CD4-positive, alpha-beta T cell (primary cell): Measurements from ENCODE around the gene TMEM132E. TPM values are rescaled to one million over a fixed set of nuclear protein-coding genes. Genes with fewer than 3 reads are reported as not detected.
A peak's percentile ranks its signal among the peaks of the same experiment; 100 is the strongest.

Source experiments
- ATAC-seq: fragments of 200-7000 bp; cut with Tn5 transposase; one replicate; pipeline ENCODE4 v1.10.0; 2022; ENCODE audit warnings: mild to moderate bottlenecking; ENCODE audit not compliant: poor library complexity
- CTCF ChIA-PET: fragments of 350-600 bp; sonication (Branson Sonifier 250); formaldehyde crosslinking; loops from one replicate; lab custom pipeline; 2021; ENCODE audit warnings: antibody characterized with exemption, inconsistent platforms; lab: Charles Lee
- POLR2A ChIA-PET: fragments of 350-600 bp; sonication (Branson Sonifier 250); formaldehyde crosslinking; loops from one replicate; lab custom pipeline; 2021; ENCODE audit warnings: antibody characterized with exemption, inconsistent platforms; lab: Charles Lee
- DNase-seq, 14 experiments: peaks; one replicate each; pipeline ENCODE4 v3.0.0-alpha.2; 2013 to 2020; ENCODE audit warnings: mixed read lengths in 2 of 14
- H3K27ac ChIP-seq, 2 donors: one replicate each; pipeline versions ENCODE4 v1.5.1 to v1.7.0; 2013; ENCODE audit warnings: low read length in 2 of 2, low read depth in 1 of 2, mild to moderate bottlenecking in 1 of 2
- H3K27me3 ChIP-seq, 2 experiments: 1 replicate in 1 of 2; 2 replicates in 1 of 2; pipeline versions ENCODE4 v1.6.1 to v1.7.0; 2013; ENCODE audit warnings: low read length in 2 of 2, control low read depth in 1 of 2, mild to moderate bottlenecking in 1 of 2, moderate library complexity in 1 of 2; ENCODE audit not compliant: insufficient read depth in 2 of 2, control insufficient read depth in 1 of 2
- H3K36me3 ChIP-seq: one replicate; pipeline ENCODE4 v1.6.1; 2013; ENCODE audit warnings: low read length, control low read depth; ENCODE audit not compliant: insufficient read depth
- H3K4me1 ChIP-seq: one replicate; pipeline ENCODE4 v1.6.1; 2013; ENCODE audit warnings: low read length, control low read depth; ENCODE audit not compliant: insufficient read depth
- H3K4me3 ChIP-seq: one replicate; pipeline ENCODE4 v1.5.1; 2013; ENCODE audit warnings: mild to moderate bottlenecking, low read length, moderate library complexity
- H3K9me3 ChIP-seq, 2 experiments: 1 replicate in 1 of 2; 2 replicates in 1 of 2; pipeline versions ENCODE4 v1.6.1 to v1.7.0; 2013; ENCODE audit warnings: low read length in 2 of 2, mild to moderate bottlenecking in 2 of 2, control low read depth in 1 of 2, moderate library complexity in 1 of 2; ENCODE audit not compliant: control insufficient read depth in 1 of 2, insufficient read depth in 1 of 2
- H3K27ac Mint-ChIP-seq: one replicate; pipeline ENCODE4 v1.8.0; 2020; ENCODE audit warnings: mixed read lengths
- H3K27me3 Mint-ChIP-seq: one replicate; pipeline ENCODE4 v1.8.0; 2021; ENCODE audit warnings: mixed read lengths
- H3K36me3 Mint-ChIP-seq: one replicate; pipeline ENCODE4 v1.8.0; 2021; ENCODE audit warnings: low read depth, mixed read lengths
- H3K4me1 Mint-ChIP-seq: one replicate; pipeline ENCODE4 v1.8.0; 2021; ENCODE audit warnings: low read depth, mixed read lengths
- H3K4me3 Mint-ChIP-seq: one replicate; pipeline ENCODE4 v1.8.0; 2020; ENCODE audit warnings: mild to moderate bottlenecking, mixed read lengths
- H3K9me3 Mint-ChIP-seq: one replicate; pipeline ENCODE4 v1.8.0; 2020; ENCODE audit warnings: mixed read lengths
- CTCF ChIP-seq: fragments of 200-600 bp; IDR thresholded peaks from one replicate; pipeline ENCODE4 v1.8.0; 2022; ENCODE audit warnings: antibody characterized with exemption, mild to moderate bottlenecking
- intact Hi-C, 2 experiments: fragments of 100-400 bp; cut with DNase I in 1 of 2; cut with micrococcal nuclease in 1 of 2; formaldehyde crosslinking; loops; one replicate each; pipeline versions ENCODE4 v1.15.1 to v1.9.0; 2023 to 2025; cut with DNase I, micrococcal nuclease
- total RNA-seq, 174 experiments: library from RNA in 2 of 174; stranded (reverse) in 2 of 174; gene quantifications; one replicate each; pipeline ENCODE4 v1.2.3 and lab custom pipeline; 2021 to 2026

The TMEM132E gene
- total RNA-seq, 2 experiments from 2014 or later: 0.05 TPM; not detected in 1

DNA sequence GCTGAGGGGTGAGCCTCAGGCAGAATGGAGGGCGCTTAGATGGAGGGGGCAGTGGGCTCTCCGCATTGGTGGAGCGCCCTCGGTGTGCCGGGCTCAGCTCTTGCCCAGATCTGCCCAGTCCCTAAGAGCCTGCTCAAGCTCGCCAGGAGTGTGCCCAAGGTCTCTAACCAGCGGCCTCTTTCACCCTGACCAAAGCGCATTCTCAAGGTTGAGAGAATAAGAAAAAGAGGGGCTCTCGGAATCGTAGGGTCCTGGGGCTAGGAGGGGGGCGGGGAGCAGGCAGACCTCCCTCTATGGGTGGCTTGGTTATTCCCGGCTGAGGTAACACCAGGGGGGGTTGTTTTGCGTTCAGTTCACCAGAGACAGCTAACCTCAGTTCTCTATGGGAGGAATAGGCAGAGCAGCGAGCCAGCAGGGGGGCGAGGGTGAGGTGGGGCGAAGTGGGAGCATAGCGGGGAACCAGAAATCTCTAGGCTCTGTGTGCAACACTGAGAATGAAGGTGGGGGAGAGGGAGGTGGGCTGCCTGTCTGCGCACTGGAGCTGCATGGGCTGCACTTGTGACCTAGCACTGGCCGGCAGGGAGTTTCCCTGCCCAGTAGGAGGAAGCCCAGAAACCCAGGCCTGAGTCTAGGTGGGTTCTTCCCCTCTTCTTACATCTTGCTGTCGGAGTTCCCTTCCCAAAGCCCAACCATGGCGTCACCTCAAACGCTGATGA lies 3.0 kb downstream of the TMEM132E start:
- H3K27me3 ChIP-seq: peaks cover 66 to 85% of the 10 kb centered on the region in 2 experiments
- no peak overlapping the region for H3K4me3 ChIP-seq
- POLR2A ChIA-PET: no interaction called here
- H3K9me3 ChIP-seq: peaks cover 0 to 22% of the 10 kb centered on the region in 2 experiments
- peaks cover 32% of the 10 kb centered on the region for H3K4me1 ChIP-seq
- Mint-ChIP-seq H3K27me3 (peaks cover 68% of the 10 kb centered on the region), H3K36me3 (no peaks in the 10 kb centered on the region), H3K9me3 (no peaks in the 10 kb centered on the region), H3K27ac (no peak overlapping the region), H3K4me3 (peak overlapping the region; percentile 38), H3K4me1 (no peaks in the 10 kb centered on the region)
- no peak for TF ChIP-seq CTCF
- intact Hi-C loops: loop anchor here in 1 of 2 experiments (5.0 kb wide), 1 partner anchor 535 kb away; the partner anchor contains the start of gene RAD51D
- no peak overlapping the region for H3K27ac ChIP-seq
- CTCF ChIA-PET: no interaction called here
- DNase-seq (no peak), ATAC-seq (no peak)
- H3K36me3 ChIP-seq: no peaks in the 10 kb centered on the region

GRCh38 chr17:34582901-34583245 lies 3.5 kb downstream of the TMEM132E start:
- H3K27ac Mint-ChIP-seq: no peak overlapping the region
- Histone ChIP-seq H3K27me3 (peaks cover 62 to 85% of the 10 kb centered on the region in 2 experiments), H3K4me1 (peaks cover 32% of the 10 kb centered on the region), H3K4me3 (no peak overlapping the region), H3K27ac (no peak overlapping the region), H3K9me3 (peaks cover 0 to 22% of the 10 kb centered on the region in 2 experiments), H3K36me3 (no peaks in the 10 kb centered on the region)
- ChIA-PET CTCF (no interaction called here), POLR2A (no interaction called here)
- no peak for TF ChIP-seq CTCF
- H3K9me3 Mint-ChIP-seq: no peaks in the 10 kb centered on the region
- intact Hi-C loops: loop anchor here in 1 of 2 experiments (5.0 kb wide), 1 partner anchor 534 kb away; the partner anchor contains the start of gene RAD51D
- H3K4me1 Mint-ChIP-seq: no peaks in the 10 kb centered on the region
- H3K27me3 Mint-ChIP-seq: peaks cover 68% of the 10 kb centered on the region
- ATAC-seq (no peak), DNase-seq (no peak)
- H3K36me3 Mint-ChIP-seq: no peaks in the 10 kb centered on the region
- no peak overlapping the region for H3K4me3 Mint-ChIP-seq

GRCh38 chr17:34584805-34585416 lies 5.5 kb downstream of the TMEM132E start:
- Mint-ChIP-seq H3K4me1 (no peaks in the 10 kb centered on the region), H3K36me3 (no peaks in the 10 kb centered on the region), H3K27ac (no peak overlapping the region), H3K9me3 (no peaks in the 10 kb centered on the region), H3K27me3 (peaks cover 64% of the 10 kb centered on the region), H3K4me3 (no peak overlapping the region)
- H3K4me3 ChIP-seq: no peak overlapping the region
- TF ChIP-seq CTCF: no peak
- peak in 3 of 14 experiments; percentile 27 to 40 (median 29) for DNase-seq
- H3K9me3 ChIP-seq: peaks cover 0 to 14% of the 10 kb centered on the region in 2 experiments
- CTCF ChIA-PET: interaction anchor here (0.6 kb wide), 1 partner anchor 157 kb away, joined by 3 read pairs; no protein-coding TSS in a partner anchor
- peaks cover 53 to 64% of the 10 kb centered on the region in 2 experiments for H3K27me3 ChIP-seq
- peak; percentile 17 for ATAC-seq
- intact Hi-C loops: loop anchor here (5.0 kb wide), 2 partner anchors 52 to 532 kb away; partner anchors contain the start of gene RAD51D (in 1 of the 2)
- H3K36me3 ChIP-seq: no peaks in the 10 kb centered on the region
- H3K4me1 ChIP-seq: peaks cover 23% of the 10 kb centered on the region
- POLR2A ChIA-PET: interaction anchor here (1.2 kb wide), 1 partner anchor 8 kb away, joined by 3 read pairs; no protein-coding TSS in a partner anchor
- no peak overlapping the region for H3K27ac ChIP-seq
